KBM-7 (cell line): ENCODE data around the gene FAF1.

ENCODE experiments used
- DNase-seq: peaks from one replicate; pipeline ENCODE4 v3.0.0-alpha.2; 2015
- in situ Hi-C: fragments of 300-500 bp; cut with MboI; formaldehyde crosslinking; loops from 2 replicates; pipeline ENCODE4 v1.14.3; 2020; ENCODE audit warnings: low sequenced_read_pairs, low pct_unique_long_range_greater_than_20kb, mixed read lengths

Gene FAF1

DNA sequence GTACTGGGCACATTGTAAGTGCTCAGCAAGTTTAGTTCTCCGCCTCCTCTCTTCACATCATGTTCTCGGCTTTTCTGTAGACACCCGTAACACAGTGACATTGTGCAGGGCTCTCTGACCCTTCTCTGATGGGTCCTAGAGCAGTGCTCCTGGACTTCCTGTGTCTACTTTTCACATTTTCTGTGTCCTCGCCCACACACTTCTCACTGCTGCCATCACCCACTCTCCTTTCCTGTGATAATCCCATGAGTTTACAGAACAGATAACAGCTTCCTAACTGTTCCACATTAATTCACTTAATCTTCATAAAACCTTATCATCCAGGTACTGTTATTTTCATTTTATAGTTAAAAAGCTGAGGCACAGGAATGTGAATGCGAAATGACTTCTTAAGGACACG, 523.6 kb downstream of the FAF1 start:
- no peak for DNase-seq
- in situ Hi-C loops, result no loop called here

DNA sequence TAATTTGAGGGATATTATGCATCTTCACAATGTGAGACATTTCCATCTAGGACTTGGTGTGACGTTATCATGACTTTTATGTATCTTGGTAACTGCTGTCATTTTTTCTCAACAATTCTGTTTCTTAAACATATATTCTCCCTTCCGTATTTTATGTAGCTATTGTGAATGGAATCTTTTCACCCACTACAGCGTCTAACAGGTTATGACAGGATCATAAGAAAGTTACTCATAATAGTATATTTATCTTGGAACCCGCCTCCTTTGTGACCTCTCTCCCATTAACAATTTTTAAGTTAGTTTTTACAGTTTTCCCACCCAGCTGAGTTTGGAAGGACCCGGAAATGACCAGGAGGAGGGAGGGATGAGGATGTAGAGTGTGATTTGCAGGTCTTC, 530.1 kb downstream of the FAF1 start:
- no peak for DNase-seq
- in situ Hi-C loops, result no loop called here

- in situ Hi-C loops, result no loop called here
- peak; percentile 21 for DNase-seq
Measured at GRCh38 chr1:50427818-50428779, 532.0 kb downstream of the FAF1 start.

GRCh38 chr1:50427086-50427817, 532.8 kb downstream of the FAF1 start:
- in situ Hi-C loops, result no loop called here
- no peak for DNase-seq

DNA sequence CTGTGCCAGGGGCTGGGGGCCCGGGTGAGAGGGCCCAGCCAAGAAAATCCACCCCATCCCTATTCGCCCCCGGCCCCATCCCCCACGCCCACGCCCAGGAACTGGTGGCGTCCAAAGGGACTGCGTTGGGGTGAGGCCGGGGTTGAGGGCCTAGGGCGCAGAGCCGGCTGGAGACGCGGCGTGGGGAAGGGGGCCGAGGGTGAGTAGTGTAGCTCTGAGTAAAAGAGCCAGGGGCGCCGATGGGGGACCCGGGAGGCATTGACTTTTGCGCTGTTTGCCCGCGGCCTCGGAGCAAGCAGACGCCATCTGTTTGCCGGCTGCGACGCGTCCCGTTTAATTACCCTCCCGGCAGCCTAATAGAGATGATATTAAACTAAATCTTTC, 533.4 kb downstream of the FAF1 start:
- in situ Hi-C loops, result no loop called here
- DNase-seq, result no peak

- no peak for DNase-seq
Measured at GRCh38 chr1:50426108-50426700, 533.9 kb downstream of the FAF1 start.

GRCh38 chr1:50425376-50426107, 534.5 kb downstream of the FAF1 start:
- peak; percentile 42 for DNase-seq
- in situ Hi-C loops, result no loop called here

More at GRCh38 chr1:50426108-50426700, 533.9 kb downstream of the FAF1 start:
- in situ Hi-C loops, result no loop called here

- in situ Hi-C loops, result no loop called here
- no peak for DNase-seq
Measured at GRCh38 chr1:50424884-50425375, 535.1 kb downstream of the FAF1 start.

DNA sequence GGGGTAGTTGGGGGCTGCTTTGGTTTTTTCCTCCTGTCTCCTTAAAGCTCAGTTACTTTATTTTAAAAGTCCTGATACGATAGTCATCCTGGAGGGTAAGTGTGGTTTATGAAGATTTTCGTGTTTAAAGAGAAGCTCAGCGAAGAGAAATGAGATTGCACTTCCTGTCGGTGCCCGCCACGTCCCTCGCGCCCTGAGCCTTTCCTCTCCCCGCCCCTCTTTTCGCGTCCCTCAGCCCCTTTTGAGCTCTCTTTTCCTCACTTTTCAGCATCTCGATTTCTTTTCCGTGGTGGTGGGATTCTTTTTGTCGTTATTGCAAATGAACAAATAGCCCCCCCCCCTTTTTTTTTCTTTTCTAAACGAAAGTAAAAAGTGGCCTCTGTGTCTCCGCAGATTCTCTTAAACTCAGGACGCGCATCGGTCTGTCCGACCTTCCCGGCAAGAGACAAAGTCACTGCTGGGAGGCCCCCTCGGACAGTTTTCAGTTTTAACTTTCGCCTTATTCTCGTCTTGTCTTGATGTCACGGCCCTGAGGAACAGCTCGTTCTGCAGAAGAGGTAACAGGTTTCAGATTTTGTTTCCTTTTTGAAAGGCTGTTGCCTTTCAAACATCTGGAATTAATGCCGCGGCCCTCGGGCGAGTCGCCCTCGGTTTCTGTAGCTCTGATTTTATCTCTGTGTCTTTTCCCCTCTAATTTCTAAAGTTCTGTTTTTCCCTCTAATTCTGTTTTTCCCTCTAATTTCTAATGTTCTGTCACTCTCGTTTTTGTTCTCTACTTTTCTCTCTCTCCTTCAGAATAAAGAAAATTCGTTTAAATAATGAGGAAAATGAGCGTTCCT, 535.8 kb downstream of the FAF1 start:
- DNase-seq, result peak; percentile 45
- in situ Hi-C loops, result no loop called here

DNA sequence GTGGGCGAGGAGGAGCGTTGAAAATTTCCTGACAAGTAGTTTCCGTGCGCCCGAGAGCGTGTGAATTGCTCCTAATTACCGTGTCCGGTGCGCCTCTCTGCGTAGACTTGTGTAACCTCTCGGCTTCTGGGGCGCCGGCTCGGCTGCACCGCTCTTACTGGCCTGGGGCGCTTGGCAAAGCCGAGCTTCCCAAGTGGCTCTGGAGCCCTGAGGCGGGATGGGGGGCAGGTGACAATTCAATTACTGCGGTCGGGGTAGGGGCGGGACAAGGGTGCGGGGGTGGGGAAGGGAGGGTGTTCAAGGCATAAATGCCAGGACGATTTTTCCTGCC, 536.4 kb downstream of the FAF1 start:
- DNase-seq, result no peak
- in situ Hi-C loops, result no loop called here

DNA sequence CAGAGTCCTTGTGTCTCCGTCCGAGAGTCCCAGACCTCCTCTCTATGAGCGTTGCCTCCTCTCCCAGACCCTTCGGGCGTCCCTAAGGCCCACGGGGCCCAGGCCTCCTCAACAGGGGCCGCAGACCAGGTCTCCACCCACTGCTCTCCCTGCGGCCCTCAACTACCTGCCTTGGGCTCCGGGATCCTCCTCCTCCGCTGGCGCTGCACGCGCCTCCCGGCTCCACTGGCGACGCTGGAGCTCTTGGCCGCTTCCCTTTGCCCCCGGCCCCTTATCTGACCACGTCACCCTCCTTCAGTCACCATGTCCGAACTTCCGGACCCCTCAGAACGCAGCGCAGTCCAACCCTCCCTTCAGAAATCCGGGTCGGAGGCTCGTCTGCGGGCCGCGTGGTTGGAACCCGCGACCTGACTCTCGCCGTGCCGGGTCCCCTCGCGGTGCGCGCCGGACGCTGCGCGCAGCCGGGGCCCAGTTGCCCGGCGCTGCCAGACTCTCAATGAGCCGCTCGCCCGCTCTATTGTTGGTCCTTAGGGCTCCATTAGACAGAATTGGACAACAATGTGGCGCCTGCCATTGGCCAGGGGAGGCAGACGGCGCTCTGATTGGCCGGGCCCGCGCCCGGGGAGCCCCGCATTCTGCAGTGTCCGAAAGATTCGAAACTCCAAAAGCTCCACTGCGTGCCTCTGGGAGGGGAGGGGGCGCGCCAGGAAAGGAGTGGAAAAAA, 537.0 kb downstream of the FAF1 start, which contains the start of gene DMRTA2:
DMRTA2 (minus strand) TSS at position 498 of the 724 bp plus-strand sequence. CDS start 1,907 bp downstream, outside the sequence.
- in situ Hi-C loops, result no loop called here
- DNase-seq, result peak; percentile 22

DNA sequence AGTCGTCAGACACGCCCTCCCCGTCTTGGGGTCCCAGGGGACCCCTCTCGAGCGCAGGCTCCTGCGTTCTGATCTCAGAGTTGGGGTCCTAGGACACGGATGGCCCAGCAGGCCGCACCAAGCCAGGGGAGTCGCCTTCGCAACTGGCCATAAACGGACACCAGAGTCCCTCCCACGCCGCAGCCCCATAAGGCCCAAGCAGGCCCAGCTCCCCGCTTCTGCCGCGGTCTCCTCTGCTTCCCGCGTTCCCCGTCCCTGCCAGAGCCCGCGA, 537.5 kb downstream of the FAF1 start:
- in situ Hi-C loops, result no loop called here
- no peak for DNase-seq

DNA sequence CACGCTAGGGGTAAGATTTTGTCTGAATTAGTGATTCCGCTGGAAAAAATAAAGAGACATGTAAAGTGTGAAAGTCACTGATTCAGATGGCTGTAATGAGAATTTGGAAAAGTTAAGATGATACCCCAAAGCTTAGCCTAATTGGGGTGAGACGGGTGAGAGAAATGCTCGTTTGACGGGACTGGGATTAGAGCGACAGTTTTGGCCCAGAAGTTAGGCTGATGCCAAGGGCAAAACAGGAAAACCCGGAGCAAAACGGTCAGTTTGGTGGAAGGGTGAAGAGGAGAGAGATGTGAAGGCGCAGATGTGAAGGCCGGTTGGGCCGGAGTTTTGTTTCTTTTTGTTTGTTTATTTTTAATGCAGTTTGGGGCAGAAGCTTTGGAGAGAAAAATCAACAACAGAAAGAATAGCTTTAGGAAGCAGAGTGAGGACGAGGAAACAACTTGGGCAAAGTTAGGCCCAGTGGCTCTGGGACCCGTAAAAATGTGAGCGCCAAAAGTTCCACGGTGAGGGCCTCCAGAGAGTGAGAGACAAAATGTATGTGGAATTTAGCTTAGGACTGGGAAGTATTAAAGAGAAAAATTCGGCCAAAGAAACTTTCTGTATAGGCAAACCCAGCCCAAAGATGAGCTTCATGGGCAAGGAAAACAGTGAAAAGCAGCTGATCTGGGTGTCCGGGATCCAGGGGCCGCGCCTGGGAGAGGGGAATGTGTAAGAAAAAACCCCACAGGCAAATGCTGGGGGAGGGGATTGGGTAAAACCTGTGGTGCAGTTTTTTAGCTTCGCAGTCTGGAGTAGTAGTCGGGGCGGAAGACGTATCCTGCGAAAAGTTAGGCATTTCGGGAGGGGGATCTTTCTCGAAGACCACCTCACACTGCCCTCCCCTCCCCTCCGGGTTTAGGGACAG, 538.0 kb downstream of the FAF1 start:
- in situ Hi-C loops, result no loop called here
- DNase-seq, result no peak

- DNase-seq, result no peak
- in situ Hi-C loops, result no loop called here
Measured at GRCh38 chr1:50421366-50421748, 538.7 kb downstream of the FAF1 start.

DNA sequence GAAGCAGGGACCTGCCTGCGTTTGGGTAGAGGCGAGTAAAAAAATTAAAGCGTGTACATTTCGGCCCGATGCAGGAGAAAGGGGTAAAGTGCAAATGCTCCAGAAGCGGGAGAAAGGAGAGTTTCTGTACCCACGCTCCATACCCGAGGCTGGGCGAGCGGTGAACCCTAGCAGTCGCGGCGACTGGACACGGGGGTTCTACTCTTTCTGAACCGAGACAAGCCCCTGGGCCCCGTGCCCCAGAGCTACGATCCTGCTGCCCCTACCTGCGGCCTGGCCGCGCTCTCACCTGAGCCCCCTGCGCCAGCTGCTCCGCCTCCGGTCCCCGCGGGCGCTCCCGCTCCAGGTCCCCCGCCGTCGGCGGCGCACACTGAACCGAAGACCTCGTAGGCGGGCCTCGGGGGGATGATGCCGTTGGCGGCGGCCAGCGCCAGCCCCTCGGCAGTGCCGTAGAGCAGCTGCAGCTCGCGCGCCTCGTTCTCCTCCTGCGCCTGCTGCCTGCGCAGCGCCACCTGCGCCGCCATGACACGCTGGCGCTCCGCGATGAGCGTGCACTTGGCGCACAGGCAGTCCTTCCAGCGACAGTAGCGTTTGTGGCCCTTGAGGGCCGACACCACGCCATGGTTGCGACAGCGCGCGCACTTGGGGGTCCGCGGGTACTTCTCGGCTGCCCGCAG, 539.2 kb downstream of the FAF1 start:
- DNase-seq, result no peak
- in situ Hi-C loops, result no loop called here

- in situ Hi-C loops, result no loop called here
- no peak for DNase-seq
Measured at GRCh38 chr1:50419907-50420677, 540.0 kb downstream of the FAF1 start.
